Measurements from ENCODE around the gene MEGF6.
"Not testable (repeated sequence)": the region's sequence is repeated elsewhere in the genome, so short reads cannot be mapped to it uniquely, and the experiment has no call there.

MEGF6 gene

DNA sequence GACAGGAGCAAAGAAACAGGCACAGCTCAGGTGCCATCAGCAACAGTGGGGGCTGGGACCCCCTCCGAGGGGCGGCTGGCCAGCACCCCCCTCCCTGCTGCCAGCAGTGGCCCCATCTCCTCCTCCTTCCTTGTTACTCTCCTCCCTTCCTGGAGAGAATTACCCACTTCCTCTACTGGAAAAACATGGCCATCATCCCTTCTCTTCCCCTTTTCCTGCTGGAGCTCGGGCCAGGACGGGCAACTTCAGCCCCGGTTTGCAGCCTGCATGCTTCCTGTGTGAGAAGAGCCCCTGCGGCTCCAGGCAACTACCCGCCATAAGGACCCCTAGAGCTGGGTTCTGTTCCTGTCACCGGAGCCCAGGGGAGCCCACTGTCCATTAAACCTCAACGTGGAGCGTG is 17.6 kb downstream of the MEGF6 start:
- no peak for DNase-seq

DNA sequence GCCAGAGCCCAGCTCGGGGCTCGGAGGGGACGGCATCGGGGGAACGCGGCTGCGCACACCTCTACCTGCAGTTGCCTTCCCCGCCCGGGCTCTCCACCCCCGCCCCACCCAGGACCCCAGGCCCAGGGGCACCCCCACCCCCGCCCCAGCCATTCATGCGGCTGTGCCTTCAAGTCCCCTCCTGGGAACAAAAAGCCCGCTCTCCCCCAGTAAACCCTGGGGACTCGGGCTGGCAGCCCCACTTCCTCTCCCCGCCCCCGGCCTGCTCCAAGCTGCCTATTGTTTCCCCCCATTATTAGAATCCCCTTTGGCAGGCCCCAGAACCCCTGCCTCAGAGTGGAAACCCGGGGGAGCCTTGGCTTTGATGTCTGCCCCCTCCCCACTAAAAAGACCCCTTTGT is 18.0 kb downstream of the MEGF6 start:
- DNase-seq, result no peak

DNA sequence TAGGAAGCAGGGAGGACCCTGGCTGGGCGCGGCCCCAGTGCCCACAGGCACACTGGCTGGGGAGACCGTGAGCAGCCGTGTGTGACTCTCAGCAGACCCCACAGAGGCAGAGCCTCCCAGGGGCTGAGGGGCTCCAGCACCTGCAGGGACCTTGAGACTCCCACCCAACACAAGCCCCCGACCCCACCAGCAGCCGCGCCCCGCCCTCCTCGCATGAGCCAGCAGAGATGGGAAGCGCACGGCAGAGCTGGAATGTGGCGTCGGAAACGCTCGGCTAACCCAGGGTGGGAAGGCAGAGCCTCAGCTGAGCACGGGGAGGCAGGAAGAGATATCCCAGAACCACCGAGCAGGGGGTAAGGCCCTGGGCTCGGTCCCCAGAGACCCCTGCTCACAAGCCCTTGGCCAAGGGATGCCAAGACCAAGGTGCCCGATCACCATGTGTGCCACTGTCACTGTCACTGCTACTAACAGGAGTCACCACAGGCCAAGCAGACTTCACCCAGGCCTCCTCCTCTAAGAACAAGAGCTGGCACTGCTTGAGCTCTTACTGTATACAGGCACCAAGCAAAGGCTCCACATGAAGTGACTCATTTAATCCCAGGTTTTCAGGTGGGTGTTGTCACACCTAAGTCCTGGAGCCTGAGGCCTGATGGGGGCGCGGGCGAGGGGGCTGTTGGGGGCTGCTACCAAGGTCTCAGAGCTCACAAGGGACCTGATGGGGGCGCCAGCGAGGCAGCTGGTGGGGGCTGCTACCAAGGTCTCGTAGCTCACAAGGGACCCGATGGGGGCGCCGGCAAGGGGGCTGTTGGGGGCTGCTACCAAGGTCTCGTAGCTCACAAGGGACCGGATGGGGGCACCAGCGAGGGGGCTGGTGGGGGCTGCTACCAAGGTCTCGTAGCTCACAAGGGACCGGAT is 20.1 kb downstream of the MEGF6 start:
- DNase-seq, result no peak

DNA sequence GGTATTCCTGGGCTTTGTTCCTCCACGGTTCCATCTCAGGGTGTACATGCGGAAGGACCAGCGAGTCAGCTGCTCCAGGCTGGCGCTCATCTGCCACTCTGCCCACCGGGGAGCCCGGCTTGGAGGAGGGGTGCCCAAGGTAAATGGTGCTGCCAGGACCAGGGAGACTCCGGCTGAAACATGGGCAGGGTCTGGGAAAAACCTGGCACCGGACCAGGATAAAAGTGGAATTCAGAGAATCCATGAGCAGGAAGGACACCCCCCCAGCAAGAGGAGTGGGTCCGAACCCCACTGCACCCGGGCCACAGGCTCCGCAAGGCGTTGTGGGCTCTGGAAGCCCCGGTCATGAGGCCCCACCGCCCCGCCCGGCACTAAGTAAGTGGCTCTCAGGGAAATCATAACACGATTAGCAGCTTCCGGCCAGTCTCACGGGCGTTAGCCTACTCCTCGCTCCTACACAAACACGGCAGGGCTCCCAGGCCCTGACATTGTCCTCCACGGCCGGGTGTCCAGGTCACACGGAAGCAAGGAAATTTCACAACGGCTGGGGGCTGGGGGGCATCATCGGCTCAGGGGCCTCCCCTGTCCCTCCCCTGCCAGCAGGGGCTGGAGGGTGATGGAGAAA is 21.1 kb downstream of the MEGF6 start:
- DNase-seq, result no peak

DNA sequence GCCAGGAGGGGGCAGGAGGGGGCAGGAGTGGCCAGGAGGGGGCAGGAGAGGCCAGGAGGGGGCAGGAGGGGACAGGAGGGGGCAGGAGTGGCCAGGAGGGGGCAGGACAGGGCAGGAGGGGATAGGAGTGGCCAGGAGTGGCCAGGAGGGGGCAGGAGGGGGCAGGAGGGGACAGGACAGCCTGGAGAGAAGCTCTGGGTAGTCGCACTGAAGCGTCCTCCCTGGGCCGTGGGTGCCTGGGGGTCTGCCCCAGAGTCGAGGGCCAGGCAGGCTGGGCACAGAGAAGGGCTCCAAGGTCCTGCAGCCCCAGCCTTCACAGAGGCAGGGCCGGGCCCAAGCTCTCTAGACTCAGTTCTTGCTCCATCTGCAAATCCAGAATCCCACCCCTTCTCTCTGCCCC is 22.9 kb downstream of the MEGF6 start:
- no peak for DNase-seq

DNA sequence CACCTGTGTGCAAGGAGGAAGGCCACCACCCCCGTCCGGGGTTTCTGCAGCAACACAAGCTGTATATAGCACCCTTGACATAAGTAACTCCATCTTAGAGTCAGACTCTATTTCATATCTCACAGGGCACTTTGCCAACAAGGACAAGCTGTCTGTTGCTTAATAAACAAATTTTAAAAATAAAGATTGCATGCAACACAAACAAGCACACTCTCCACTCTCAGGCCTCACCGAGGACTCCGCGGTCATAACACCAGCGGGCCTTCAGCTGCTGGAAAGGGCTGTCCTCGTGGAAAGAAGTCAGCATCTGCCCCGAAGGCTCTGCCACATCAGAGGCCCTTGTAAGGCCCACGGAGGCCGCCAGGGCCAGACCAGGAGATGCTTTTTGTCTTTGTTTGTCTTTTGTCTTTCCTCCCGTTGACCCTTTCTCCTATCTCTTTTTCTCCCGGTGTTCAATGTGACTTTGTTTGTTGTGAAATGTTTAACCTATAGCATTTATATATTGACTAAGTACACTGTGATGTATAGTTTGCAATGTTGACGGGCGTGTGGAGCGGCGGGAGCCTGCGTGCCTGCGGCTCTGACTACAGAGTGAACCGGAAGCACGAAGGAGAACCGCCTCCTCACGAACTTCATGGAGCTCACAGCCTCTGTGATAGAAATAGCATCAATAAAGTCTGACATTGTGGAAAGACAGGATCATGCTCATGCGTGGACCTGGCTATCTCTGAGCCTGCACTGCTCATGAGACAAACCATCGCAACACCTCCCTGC is 24.1 kb downstream of the MEGF6 start:
- DNase-seq, result no peak

DNA sequence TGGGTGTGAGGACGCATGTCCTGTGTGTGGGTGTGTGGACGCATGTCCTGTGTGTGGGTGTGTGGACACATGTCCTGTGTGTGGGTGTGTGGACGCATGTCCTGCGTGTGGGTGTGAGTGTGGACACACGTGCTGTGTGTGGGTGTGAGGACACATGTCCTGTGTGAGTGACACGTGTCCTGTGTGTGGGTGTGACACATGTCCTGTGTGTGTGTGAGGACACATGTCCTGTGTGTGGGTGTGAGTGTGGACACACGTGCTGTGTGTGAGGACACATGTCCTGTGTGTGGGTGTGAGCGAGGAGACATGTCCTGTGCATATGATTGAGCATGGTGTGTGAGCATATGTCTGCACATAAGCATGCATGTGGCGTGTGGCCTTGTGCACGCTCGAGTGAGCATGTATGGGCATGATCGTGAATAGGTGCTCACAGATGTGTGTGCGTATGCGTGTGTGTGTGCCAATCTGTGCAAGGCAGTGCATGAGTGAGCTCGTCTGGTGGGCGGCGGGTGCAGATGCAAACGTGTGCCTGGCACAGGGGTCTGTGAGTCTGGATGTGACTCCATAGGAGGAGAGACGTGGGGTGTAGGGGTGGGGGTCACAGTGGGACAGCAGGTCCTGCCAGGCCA is 25.3 kb downstream of the MEGF6 start:
- no peak for DNase-seq

DNA sequence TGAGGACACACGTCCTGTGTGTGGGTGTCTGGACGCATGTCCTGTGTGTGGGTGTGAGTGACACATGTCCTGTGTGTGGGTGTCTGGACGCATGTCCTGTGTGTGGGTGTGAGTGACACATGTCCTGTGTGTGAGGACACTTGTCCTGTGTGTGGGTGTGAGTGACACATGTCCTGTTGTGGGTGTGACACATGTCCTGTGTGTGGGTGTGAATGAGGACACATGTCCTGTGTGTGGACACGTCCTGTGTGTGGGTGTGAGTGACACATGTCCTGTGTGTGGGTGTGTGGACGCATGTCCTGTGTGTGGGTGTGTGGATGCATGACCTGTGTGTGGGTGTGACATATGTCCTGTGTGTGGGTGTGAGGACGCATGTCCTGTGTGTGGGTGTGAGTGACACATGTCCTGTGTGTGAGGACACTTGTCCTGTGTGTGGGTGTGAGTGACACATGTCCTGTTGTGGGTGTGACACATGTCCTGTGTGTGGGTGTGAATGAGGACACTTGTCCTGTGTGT is 25.9 kb downstream of the MEGF6 start:
- DNase-seq, result not testable (repeated sequence)

DNA sequence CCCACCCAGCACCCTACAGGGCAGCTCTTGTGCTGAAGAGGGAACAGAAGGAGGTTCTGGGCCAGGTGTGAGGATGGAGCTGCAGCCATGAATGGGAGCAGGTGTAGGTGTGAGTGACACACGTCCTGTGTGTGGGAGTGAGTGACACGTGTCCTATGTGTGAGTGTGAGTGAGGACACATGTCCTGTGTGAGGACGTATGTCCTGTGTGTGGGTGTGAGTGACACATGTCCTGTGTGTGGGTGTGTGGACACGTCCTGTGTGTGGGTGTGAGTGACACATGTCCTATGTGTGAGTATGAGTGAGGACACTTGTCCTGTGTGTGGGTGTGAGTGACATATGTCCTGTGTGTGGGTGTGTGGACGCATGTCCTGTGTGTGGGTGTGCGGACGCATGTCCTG is 26.4 kb downstream of the MEGF6 start:
- DNase-seq, result no peak

DNA sequence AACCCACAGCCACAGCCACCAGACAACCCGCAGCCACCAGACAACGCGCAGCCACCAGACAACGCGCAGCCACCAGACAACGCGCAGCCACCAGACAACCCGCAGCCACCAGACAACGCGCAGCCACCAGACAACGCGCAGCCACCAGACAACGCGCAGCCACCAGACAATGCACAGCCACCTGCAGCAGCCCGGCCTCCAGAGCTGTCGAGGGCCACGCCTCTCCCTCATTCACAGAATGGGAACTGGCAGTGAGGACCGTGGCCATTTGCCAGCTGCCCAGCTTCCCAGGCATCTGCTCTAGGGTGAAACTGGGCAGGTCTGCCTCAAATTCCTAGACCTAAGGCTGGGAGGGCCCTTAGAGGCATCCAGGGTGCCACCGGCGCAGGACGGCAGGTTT is 27.6 kb downstream of the MEGF6 start:
- not testable (repeated sequence) for DNase-seq

DNA sequence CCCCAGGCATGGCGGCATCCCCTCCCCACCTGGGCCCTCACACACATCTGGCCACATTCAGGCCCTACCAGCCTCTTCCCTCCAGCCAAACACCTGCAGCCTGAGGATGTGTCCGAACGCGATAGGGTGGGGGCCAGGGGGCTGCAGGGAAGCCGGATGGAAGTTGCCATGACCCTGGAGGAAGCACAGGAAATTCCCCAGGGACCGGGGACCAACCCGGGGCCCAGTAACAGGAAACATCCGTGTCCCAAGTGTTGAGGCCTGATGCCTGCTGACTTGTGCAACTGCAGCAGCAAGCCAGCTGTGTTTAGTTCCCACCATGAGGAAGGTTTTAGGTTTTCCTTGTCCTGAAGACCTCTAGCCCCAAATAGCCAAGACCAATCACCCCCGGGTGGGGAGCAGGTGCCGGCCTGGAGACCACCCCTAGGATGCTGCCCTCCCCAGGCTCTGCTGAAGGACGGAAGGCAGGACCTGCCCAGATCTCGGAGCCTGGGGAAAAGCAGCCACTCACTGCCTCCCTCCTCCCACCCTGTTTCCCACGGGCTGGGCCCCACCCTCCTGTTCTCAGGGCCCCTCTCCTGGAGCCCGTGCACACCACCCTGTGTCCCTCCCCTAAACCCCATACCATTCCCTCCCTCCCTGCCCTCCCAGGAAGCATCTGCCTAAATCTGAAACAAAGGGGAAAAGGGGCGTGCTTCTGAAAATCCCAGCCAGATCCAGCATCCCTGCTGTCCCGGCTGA is 29.8 kb downstream of the MEGF6 start:
- no peak for DNase-seq

DNA sequence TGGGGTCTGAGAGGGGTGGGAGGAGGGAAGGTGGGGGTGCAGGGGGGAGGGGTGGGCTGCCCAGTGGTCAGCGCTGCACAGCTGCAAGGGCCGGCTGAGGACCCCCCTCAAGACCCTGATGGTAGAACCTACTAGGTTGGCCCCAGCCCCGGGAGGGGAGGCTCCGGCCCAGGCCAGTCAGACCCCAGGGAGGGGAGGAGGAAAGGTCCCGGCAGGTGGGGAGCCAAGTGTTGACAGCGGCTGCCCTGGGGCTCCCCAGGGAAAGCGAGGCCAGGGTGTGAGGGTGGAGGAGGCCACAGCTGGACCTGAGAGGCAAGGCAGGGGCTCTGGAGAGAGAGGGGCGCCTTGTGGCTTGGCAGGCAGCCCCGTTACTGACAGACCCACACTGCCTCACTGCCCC is 31.1 kb downstream of the MEGF6 start:
- DNase-seq, result no peak

DNA sequence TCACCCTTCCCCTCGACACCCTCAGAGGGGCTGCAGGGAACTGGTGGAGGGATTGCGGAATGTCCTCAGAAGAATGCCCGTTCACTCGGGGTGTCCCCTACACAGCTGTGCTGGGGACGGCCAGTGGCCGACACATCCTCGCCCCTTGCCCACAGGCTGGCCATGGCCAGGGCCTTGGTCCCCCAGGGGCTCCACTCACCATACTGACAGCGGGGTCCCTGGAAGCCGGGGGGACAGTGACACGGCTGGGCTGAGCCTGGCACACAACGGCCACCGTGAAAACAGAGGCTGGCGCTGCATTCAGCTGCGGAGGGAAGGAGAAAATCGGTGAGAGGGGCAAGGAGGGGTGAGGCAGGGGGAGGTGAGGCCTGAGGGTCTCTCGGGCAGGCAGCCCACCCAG is 31.7 kb downstream of the MEGF6 start:
- DNase-seq, result no peak

DNA sequence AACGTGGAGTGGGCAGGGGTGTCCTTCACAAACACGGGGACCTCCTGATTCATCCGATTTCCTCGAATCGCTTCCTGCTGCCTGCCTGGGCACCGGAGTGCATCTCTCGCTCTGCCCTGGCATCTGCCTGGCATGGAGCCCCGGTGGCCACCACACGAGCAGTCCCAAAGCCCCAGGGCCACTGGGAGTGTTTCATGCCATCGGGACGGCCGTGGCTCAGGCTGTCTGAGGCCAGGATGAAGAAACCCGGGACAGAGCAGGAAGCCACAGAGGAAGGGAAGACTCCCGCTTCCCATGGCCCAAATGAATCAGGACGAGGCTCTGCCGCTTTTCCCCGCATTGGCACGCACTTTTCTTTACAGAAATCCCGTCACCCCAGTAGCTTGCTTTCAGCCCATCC is 32.4 kb downstream of the MEGF6 start:
- no peak for DNase-seq

DNA sequence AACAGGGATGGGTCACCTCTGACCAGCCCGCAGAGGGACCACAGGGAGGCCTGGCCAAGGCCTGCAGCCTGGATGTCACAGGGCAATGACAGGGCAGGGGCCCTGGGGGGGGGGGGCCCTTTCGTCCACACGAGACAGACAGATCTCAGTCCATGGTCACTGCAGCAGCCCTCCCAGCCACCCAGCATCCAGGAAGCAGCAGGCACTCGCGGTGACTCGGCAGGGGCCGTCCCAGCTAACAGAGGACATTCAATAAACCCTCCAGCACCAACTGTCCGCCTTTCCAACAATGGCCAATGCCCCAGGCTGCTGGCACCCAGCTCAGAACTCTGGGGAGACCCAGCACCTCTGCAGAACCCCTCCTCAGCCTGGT is 32.9 kb downstream of the MEGF6 start:
- no peak for DNase-seq

DNA sequence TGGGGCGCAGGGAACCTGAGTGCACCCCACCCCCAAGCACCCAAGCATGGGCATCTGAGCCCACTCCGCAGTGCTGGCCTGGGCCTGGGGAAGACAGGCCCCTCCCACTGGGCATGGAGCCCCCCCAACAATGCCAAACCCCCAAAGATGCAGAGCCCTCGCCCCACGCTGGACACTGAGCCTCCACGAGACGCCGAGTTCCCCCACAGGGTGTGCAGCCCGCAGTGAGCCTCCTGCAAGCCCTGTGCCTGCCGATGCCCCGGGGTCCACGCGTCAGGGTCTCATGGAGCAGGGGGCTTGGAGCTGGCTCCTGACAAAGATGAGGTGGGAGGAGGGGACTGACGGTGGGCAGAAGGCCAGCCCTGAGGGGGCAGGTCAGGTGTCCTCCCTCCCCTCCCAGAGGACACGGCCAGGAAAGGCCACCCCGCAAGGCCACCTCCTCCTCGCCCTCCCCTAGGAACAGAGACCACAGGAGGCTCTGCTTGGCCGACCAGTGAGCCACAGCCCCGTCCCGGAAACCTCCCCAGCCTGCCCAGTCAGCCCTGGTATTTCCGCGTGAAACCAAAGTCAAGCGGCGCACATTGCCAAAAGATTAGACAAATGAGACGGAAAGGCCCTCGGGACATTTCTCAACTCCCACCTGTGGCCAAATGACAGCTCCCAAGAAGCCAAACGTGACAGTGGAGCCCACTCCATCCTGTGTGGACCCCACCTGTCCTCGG is 33.4 kb downstream of the MEGF6 start:
- no peak for DNase-seq

DNA sequence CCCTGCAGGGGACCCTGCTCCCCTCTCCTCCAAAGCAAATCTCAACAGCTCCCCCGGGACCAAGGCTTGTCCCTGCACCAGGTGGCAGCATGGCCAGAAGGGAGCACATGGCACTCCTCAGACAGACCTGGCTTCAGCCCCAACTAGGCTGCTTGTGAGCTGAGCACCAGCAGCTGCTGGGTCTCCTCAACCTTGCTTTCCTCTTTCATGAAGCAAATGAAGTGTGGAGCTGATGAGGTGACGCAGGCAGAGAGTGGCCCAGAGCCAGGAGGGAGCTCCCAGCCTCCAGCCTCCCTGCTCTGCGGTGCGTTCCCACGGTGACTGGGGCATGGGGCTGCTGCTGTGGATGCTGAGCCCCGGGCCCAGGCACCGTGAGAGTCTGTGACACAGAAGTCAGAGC is 34.0 kb downstream of the MEGF6 start:
- no peak for DNase-seq

DNA sequence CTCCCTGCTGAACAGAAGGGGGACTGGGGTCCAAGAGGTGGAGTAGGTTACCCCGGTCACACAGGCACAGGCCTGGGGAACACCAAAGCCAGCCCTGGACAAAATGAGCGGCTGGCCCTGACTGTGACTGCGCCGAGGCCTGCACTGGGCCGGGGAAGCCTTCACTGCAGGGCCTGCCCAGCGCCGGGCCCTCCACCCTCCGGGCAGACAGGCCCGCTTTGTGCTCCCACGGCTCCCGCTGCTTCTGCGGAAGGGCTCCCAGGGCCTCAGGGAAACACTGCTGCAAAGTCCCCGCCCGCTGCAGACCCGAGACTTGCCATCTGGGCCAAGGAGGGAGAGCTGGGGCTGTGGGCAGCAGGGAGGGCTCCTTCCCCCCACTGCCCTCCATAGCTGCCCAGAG is 35.3 kb downstream of the MEGF6 start:
- no peak for DNase-seq

DNA sequence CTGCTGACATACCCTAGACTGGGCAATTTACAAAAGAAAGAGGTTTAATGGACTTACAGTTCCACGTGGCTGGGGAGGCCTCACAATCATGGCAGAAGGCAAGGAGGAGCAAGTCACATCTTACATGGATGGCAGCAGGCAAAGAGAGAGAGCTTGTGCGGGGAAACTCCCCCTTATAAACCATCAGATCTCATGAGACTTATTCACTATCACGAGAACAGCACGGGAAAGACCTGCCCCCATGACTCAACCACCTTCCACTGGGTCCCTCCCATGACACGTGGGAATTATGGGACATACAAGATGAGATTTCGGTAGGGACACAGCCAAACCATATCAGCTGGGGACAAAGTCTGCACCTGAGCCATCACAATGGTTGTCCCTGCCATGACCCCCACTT is 35.8 kb downstream of the MEGF6 start:
- DNase-seq, result not testable (repeated sequence)

DNA sequence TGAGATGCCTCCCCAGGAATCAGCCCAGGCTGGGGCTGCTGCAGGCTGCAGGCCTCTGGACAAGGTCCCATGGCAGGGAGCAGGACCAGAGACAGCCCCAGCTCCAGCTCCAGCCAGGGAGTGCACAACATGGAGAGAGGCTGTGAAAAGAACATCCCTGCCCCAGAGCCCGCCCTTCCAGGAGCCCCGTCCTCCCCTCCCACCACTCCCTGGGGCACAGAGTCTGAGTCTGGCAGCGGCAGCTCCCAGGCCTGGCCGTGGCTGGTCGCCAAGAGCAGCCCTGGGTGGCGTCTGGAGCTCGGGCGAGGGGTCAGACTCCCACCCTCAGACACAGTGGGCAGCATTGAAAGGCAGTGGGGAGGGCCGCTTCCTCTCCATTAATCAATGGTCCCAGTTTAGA is 37.8 kb downstream of the MEGF6 start:
- no peak for DNase-seq

DNA sequence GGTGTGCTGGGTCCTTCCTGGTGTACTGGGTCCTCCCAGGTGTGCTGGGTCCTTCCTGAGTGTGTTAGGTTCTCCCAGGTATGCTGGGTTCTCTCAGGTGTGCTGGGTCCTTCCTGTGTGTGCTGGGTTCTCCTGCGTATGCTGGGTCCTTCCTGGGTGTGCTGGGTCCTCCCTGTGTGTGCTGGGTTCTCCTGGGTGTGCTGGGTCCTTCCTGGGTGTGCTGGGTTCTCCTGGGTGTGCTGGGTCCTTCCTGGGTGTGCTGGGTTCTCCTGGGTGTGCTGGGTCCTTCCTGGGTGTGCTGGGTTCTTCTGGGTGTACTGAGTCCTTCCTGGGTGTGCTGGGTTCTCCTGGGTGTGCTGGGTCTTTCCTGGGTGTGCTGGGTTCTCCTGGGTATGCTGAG is 38.7 kb downstream of the MEGF6 start:
- not testable (repeated sequence) for DNase-seq

DNA sequence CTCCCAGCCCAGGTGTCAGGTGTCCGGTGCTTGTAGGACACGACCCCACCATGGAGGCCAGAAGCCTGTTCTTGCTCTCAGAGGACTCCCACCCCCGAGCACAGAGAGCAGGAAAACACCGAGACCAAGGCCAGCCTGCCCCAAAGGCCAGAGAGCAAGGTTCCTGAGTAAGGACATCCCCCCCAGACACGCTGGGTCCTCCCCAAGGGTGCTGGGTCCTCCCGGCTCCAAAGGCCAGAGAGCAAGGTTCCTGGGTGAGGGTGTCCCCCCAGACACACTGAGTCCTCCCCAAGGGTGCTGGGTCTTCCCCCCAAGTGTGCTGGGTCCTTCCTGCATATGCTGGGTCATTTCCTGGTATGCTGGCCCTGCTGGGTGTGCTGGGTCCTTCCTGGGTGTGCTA is 40.0 kb downstream of the MEGF6 start:
- DNase-seq, result no peak
